Activated CD4-positive, alpha-beta T cell treated with anti-CD3 and anti-CD28 coated beads for 4 hours (primary cell): ENCODE data around the gene RBM7.
A peak's percentile ranks its signal among the peaks of the same experiment; 100 is the strongest.

ENCODE experiments used
- DNase-seq, 2 donors: peaks; one replicate each; pipeline ENCODE4 v3.0.0-alpha.2; 2020

RBM7 gene

DNA sequence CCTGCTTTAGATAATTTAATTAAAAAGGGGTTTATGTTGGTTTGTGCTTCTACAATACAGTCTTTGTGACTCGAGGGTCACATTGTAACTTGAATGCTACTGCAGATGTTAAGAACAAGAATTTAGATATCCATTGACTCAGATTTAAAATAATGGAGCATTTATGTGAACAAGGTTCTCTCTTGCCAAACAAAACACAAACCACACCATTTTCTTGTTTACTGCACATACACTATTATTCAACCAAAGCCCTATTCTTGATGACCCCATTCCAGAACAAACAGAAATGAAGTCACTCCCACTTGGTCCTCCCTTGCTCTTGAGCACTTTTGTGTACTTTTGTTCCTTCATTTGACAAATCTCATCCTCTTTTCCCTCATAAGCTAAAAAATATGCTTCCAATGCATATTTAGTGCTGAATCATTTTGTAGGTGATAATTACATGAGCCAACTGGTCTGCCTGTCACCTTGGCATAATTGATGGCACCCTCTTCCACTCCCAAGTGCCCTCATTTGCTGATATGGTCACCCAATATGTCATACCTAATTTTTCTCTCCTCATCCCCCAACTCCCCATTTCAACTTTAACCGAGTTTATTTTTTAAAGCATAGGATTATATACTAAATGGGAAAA lies 3.0 kb upstream of the RBM7 start:
- no peak for DNase-seq

GRCh38 chr11:114398303-114398920 lies 2.1 kb upstream of the RBM7 start:
- no peak for DNase-seq

- no peak for DNase-seq
Observed at GRCh38 chr11:114399490-114400215, 813 bp upstream of the RBM7 start.

DNA sequence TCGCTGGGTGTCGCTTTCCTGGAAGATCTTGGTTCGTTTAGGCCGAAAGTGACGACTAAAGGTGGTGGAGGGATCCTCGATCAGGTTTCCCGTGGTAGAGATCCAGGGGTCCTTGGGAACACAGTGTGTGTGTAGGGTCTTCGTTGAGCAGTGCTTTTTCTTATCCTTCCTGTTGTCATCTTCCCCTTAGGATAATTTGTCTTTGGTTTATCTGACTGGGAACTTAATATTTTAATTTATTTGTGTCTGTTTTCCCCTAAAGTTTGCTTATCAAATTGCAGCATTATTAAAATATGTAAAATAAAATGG lies 403 bp downstream of the RBM7 start:
- no peak for DNase-seq

DNA sequence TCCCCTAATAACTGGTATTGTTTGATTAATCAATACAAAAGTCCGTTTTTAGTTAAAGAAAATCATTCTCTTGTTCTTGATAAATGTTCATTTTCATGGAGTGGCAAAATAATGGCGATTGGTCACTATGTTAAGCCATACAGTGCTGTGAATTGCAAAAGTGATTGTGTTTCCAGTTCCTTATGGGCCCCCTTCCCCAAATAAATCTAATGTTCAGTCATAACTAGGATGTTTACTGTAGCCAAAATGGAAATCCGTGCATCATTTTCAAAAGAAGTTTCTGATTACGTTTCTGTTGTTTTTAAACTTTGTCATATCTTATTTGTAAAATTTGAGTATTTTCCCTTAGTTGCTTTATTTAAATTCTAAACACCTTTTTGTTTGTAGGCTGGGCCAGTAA lies 845 bp downstream of the RBM7 start:
- DNase-seq = no peak

GRCh38 chr11:114412946-114413345 lies 12.5 kb downstream of the RBM7 start:
- no peak for DNase-seq

- no peak for DNase-seq
Observed at GRCh38 chr11:114413958-114414357, 13.5 kb downstream of the RBM7 start.

DNA sequence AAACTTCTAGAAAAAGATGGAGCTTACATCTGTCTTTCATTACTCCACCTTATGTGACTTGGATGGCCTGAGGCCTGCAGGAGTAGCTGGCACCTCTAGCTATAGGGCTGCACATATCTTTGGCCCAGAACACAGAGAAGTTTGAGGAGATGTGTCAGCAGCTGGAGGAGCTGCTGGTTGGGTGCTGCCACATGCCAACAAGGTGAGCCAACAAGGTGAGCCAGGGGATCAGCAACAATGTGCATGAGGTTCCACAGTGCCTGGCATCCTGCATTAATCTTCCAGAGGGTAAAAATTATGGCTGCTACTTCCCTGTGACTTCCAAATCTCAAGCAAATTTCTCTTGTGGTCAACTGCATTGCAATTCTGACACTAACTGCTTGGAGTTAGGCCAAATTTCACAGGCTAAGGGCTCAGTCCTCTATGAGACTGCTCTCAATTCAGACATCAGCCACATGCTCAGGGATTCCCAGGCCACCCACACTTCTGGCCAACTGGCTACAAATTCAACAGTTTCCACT lies 16.0 kb downstream of the RBM7 start:
- no peak for DNase-seq

- no peak for DNase-seq
Observed at GRCh38 chr11:114426280-114426679, 25.8 kb downstream of the RBM7 start.

DNA sequence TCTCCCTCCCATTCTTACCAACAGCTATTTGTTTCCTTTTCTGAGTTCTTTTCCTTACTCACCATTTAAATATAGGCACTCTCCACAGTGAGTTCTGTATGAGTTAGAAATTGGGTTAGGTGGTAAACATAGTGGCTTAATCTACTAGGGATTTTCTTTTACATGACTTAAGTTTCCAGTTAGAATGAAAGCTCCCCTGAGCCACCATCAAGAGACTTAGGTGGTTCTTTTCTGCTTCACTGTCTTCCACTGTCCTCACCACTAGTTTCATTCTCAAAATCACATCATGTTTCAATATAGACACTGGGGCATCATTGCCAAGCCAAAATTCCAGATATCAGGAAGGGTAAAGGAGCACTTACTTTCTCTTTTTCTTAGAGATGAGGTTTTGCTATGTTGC lies 29.8 kb downstream of the RBM7 start:
- DNase-seq = no peak

DNA sequence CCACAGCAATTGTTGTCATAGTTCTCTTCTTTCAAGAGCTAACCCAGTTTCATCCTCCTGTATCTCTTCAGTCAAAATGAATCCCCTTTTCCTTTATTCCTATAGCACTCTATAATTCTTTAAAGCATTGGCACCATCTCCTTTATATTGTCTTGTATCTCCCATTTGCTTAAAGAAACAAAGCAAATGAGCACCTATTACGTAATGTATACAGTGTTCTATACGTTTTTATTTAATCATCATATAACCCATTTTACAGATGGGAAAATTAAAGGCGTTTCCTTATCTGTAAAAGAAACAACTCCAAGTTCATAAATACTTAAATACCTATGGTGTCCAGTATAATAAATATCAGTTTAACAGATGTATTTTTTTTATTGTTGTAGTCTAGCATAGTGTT lies 32.4 kb downstream of the RBM7 start:
- DNase-seq = no peak

GRCh38 chr11:114433376-114433775 lies 32.9 kb downstream of the RBM7 start:
- no peak for DNase-seq

DNA sequence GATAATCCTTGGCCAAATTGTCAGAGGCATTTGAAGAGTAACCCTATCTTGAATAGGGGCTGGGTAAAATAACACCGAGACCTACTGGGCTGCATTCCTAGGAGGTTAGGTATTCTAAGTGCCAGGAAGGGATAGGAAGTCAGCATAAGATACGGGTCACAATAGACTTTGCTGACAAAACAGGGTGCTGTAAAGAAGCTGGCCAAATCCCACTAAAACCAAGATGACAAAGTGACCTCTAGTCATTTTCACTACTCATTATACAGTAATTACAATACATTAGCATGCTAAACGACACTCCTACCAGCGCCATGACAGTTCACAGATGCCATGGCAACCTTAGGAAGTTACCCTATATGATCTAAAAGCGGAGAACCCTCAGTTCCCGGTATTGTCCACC lies 37.8 kb downstream of the RBM7 start:
- no peak for DNase-seq

DNA sequence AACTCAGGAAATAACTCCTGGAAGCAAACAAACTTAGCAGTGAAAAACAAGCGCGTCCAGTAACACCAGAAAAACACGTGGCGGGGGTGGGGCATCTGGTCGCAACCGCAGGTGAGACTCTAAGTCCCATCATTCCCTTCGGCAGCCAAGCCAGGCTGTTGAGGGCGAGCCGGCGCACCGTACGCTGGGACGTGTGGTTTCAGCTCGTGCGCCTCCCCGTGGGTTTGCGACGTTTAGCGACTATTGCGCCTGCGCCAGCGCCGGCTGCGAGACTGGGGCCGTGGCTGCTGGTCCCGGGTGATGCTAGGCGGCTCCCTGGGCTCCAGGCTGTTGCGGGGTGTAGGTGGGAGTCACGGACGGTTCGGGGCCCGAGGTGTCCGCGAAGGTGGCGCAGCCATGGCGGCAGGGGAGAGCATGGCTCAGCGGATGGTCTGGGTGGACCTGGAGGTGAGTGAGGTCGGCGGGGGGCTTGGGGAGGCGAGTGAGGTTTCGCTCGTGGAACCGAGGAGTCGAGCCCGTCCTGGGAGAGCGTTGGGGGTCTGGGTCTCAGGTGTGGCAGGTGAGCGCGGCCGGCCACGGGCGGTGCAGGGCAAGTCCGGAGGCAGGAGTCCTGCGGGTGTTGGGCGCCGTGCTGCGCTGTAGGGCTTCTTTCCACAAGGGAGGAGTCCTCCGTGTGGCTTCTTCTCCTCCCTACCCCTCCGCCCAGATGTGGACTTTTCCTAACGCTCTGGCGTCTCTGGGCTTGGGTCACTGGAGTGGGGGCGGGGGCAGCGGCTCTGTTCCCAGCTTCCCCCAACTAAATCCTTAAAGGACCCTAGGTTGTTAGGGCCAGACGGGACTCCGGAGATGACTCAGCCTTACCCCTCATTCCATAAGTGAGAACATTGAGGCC lies 39.0 kb downstream of the RBM7 start, which contains the start of gene REXO2:
Gene REXO2, plus strand, starts transcription at position 239 of the 892 bp plus-strand sequence. Its CDS starts 62 bp downstream, at position 301.
- peak; percentile 93 to 94 for DNase-seq

DNA sequence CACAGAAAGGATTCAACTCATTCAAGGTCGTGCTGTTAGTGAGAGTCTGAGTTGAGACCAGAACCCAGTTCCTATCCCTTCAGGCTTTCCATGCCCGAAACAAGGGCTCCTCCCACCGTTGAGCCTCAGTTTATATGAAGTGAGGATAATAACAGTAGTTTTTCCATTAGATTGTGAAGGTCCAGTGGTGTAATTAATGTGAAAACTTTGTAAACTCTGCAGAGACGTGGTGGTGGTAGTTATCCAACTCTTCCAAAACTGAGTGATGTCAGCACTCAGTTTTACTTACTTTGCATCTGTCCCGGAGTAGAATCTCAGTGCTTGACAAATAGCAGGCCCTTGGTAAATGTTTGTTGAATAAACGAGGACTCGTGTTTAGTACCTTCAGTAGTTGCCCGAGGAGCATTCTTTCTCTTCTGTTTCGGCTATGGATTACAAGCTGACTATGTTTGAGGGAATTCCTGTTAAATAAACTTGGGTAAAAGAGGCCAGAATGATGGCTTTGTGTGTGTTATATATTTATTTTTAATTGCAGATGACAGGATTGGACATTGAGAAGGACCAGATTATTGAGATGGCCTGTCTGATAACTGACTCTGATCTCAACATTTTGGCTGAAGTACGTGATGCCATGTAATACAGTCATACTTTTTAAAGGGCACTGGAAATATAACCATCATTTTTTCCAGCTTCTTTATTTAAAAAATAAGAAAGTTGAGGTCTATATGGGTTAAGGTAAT lies 39.8 kb downstream of the RBM7 start:
- no peak for DNase-seq

- DNase-seq = no peak
Observed at GRCh38 chr11:114440971-114441763, 40.7 kb downstream of the RBM7 start.

DNA sequence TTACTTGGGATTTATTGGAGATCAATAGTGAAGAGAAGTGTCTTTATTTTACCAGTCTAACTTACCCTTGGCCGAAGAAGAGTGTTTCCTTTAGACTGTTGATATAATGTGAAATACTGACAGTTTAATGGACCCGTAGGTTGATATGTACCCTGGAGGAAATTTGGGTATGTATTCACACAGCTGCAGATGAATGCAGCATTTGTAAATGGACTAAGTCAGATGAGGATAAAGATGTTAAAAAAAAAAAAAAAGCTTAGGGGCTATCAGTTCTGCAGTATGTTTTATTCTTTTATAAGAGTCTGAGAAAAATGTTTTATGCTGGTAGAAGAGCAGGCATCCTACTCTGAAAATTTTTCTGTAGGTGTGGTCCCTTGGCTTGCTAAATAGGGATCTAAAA lies 41.5 kb downstream of the RBM7 start:
- no peak for DNase-seq

DNA sequence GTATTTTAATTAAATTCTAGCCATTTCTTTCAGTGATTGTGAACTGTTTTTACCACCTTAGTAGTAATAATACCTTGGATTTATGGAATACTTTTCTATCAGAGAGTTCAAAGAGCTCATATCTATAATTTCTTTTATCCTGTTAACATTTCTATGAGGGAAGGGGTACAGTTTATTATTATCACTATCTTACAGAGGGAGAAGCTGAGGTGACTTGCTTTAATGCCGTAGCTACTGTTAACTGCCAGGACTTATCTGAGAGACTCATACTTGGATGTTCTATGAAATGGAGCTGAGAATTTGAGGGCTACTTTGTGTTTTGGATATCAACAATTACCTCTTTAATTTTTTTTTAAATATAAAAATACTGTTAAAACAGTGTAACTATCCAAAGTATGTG lies 42.1 kb downstream of the RBM7 start:
- DNase-seq = no peak

DNA sequence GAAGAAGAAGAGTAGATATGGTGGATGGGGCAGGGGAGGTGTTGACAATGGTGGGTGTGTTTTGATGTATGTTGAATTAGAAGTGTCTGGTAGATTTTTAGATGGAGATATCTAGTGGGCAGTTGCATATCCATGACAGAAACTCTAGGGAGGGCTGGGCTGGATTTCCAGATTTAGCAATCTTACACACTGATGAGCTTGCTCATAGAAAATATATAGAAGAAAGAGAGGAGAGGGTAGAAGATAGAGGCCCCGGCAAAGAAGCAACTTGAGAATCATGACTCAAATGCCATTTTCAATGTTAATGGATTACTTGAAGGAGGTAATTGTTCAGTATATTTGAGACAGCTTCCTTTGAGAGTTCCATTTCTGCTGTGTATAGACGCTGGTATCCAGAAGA lies 47.0 kb downstream of the RBM7 start:
- DNase-seq = no peak

- DNase-seq = no peak
Observed at GRCh38 chr11:114447892-114448291, 47.4 kb downstream of the RBM7 start.

GRCh38 chr11:114448749-114449482 lies 48.5 kb downstream of the RBM7 start:
- no peak for DNase-seq
